HG03103 (cell line): ENCODE results near the gene RC3H1.

Source experiments
- ATAC-seq: cut with Tn5 transposase; IDR thresholded peaks from one replicate; pipeline ENCODE4 v1.9.1; 2021; ENCODE audit warnings: low read depth; ENCODE audit not compliant: unreplicated experiment

RC3H1 gene

DNA sequence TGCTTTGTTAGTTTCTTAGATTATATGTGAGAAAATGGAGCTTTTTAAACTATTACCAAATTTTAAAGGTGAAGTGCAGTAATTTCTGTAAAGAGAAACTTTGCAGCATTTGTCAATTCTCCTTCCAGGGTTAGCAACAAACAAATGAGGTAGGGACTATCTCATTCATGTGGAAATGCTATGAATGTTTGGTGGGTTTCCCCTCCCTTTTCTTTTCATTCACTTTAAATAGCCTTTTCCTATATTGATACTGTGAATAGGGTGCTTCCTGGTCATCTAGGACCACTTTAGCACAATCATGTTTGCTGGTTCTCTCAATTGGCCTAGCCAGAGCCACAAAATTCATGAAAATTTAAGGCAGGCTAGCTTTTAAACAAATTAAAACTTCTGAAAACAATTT, 133.4 kb downstream of the RC3H1 start:
- ATAC-seq: no peak

DNA sequence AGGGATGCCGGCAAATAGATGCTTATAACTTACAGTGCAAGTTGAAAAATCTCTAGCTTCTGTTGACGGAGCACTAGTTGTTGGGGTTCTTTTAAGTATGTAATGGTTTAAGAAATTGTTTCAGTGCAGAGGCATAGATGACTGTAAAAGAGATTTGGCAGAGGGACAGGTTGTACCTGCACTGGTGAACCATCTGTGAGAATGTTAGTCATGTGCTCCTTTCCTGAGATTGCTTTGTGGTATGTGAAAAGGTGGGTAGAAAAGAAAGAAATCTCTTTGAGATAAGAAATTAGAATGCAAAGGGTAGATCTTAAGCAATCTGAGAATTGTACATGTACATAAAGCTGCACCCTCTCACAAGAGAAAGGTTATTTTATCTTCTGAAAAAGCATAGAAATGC, 134.5 kb downstream of the RC3H1 start:
- ATAC-seq: no peak

DNA sequence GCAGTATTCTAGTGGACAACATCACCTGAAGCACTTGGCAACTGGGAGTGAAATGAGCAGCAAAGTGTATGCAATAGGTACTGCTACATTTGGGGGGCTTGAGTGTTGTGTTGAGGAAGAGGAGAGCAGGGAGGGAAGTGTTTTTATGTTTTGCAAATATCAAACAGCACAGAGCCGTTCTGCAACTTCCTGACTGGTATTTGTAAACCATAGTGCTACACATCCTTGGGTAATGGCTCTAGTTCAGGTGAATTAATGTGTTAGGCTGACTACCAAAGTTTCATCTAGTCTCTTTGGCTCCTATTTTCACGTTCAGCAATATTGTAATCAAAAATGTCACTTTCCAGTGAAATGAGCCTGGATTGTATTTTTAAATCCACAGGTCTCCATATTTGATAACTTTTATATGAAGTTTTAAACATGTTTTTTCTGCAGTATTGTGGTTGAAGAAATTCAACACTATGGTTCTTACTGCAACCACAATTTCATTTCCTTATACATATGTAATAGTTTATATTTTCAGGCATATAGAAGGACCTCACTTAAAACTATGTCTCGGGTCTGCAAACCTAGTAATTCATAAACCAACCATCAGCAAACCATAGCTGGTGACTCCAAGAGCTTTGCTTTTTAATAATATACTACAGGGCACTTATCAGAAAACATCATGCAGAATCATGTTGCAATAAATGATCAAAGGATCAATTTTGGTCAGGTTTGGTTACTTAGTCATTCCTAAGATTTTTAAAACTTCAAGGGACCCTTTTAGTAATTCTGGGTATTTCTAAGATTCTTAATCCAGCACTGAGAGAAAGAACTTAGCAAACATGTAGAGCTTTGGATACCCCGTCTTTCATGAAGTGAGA, 135.2 kb downstream of the RC3H1 start:
- ATAC-seq: no peak

DNA sequence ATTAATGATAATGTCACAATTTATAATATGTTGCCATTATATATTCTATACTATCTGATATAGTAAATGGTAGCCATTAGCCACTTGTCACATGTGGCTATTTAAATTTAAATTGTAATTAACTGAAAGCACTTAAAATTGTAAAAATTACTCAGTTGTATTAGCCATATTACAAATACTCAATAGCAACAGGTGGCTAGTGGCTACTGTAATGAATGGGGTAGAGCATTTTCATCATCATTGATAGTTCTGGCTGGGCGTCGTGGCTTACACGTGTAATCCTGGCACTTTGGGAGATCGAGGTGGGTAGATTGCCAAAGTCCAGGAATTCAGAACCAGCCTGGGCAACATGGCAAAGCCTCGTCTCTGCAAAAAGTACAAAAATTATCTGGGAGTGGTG, 137.5 kb downstream of the RC3H1 start:
- no peak for ATAC-seq
